Activated CD4-positive, alpha-beta T cell treated with anti-CD3 and anti-CD28 coated beads, Interleukin-2, amount 10 ng/mL, durations not matched to agents 24 days and 14 days (primary cell): ENCODE results near the gene NCAM2. TPM values are rescaled to one million over a fixed set of nuclear protein-coding genes. Genes with fewer than 3 reads are reported as not detected.

Experiments used
- DNase-seq: peaks from one replicate; pipeline ENCODE4 v3.0.0; 2022
- H3K27ac Mint-ChIP-seq: one replicate; pipeline ENCODE4 v1.8.0; 2022; ENCODE audit warnings: mild to moderate bottlenecking, mixed read lengths
- H3K27me3 Mint-ChIP-seq: one replicate; pipeline ENCODE4 v1.8.0; 2022; ENCODE audit warnings: mixed read lengths
- H3K36me3 Mint-ChIP-seq: one replicate; pipeline ENCODE4 v1.8.0; 2022; ENCODE audit warnings: low read depth, mild to moderate bottlenecking, mixed read lengths
- H3K4me1 Mint-ChIP-seq: one replicate; pipeline ENCODE4 v1.8.0; 2021; ENCODE audit warnings: mixed read lengths
- H3K4me3 Mint-ChIP-seq: one replicate; pipeline ENCODE4 v1.8.0; 2022; ENCODE audit warnings: mild to moderate bottlenecking, moderate library complexity, mixed read lengths
- H3K9me3 Mint-ChIP-seq: one replicate; pipeline ENCODE4 v1.8.0; 2021; ENCODE audit warnings: mixed read lengths
- intact Hi-C: fragments of 100-400 bp; cut with micrococcal nuclease; formaldehyde crosslinking; loops from one replicate; pipeline ENCODE4 v1.15.1; 2023
- total RNA-seq: library from RNA; stranded (reverse); gene quantifications from 2 replicates; pipeline ENCODE4 v1.2.3, GENCODE V29; 2022

Gene NCAM2
- total RNA-seq, 1 donor from 2014 or later: not detected

DNA sequence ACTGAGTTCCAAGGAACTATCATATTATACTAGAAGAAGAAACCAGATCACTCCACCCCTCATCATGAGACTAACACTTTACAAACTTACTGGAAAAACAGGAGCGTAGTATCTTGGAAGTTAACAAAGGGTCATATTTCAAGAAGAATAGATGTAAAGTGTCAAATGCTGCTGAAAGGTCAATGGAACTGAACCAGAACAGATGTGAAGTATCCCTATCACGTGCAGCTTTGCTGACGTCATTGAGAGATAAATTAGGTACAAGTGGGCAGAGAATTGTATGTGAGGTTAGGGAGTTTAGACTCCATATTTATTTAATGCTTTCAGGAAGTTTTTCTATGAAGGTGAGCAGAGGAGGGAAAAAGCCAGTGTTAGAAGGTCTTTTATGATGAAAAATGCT lies 483.0 kb downstream of the NCAM2 start:
- Mint-ChIP-seq H3K36me3 (no peaks in the 10 kb centered on the region), H3K4me1 (no peaks in the 10 kb centered on the region), H3K9me3 (peaks cover 3% of the 10 kb centered on the region), H3K27ac (no peak overlapping the region), H3K27me3 (no peaks in the 10 kb centered on the region), H3K4me3 (no peak overlapping the region)
- intact Hi-C loops: no loop called here
- no peak for DNase-seq

DNA sequence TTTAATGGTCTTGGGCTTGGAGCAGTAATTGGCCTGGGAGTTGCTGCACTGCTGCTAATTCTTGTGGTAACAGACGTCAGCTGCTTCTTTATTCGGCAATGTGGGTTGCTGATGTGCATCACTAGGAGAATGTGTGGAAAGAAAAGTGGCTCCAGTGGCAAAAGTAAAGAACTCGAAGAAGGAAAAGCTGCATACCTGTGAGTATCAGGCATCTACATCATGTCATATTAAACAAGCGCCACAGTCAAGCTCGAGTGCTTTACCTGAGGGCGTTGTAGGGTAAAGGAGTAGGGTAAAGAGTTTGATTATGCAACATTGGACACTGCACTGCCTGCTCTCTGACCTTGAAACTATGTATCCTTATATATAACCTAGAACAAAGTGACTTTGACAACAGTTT lies 510.6 kb downstream of the NCAM2 start:
- no peaks in the 10 kb centered on the region for H3K27me3 Mint-ChIP-seq
- no peak overlapping the region for H3K27ac Mint-ChIP-seq
- peaks cover 17% of the 10 kb centered on the region for H3K9me3 Mint-ChIP-seq
- DNase-seq: no peak
- no peaks in the 10 kb centered on the region for H3K36me3 Mint-ChIP-seq
- no peaks in the 10 kb centered on the region for H3K4me1 Mint-ChIP-seq
- intact Hi-C loops: no loop called here
- no peak overlapping the region for H3K4me3 Mint-ChIP-seq

DNA sequence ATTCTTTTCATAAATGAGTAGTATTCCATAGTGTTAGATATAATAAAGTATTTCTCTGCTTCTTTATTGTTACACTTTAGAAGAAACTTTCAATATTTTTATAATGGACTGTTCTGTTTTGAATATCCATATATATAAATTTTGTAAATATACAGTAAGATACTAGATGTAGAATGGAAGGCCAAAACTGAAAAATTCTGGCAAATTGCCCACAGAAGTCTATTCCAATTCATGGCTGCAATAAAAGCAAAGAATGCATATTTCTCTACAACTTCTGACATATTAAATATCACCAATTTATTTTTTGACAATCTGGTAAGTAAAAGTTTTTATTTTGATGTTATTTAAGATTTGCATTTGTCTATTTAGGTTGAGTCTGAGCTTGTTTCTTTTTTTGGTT lies 532.5 kb downstream of the NCAM2 start:
- no peak overlapping the region for H3K27ac Mint-ChIP-seq
- H3K9me3 Mint-ChIP-seq: no peaks in the 10 kb centered on the region
- intact Hi-C loops: loop anchor here (10.0 kb wide), 1 partner anchor 396 kb away; no protein-coding TSS in a partner anchor
- no peak overlapping the region for H3K4me3 Mint-ChIP-seq
- H3K4me1 Mint-ChIP-seq: no peaks in the 10 kb centered on the region
- no peak for DNase-seq
- H3K36me3 Mint-ChIP-seq: no peaks in the 10 kb centered on the region
- H3K27me3 Mint-ChIP-seq: no peaks in the 10 kb centered on the region

DNA sequence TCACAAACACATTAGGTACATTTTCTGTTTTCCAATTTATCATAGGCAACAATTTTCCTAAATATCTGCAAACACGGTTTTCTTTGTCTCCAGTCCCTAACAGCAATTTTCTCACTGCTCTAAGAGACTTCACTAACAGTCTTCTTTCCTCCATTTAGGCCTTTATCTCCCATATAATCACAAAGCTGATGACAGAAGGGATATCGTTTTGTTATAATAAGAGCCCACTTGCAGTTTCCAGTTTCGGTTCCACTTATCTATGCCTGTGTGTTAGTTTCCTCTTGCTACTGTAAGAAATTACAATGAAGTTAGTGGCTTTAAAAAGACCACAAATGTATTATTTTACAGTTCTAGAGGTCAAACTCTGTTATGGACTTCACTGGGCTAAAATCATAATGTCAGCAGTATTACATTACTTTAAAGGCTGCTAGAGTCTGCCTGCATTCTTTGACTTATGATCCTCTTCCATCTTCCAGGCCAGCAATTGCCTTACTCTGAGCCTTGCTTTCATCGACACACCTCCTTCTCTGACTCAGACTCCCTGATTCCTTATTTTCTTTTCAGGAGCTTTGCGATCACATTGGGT lies 549.3 kb downstream of the NCAM2 start:
- Mint-ChIP-seq H3K4me3 (no peak overlapping the region), H3K36me3 (no peaks in the 10 kb centered on the region), H3K9me3 (no peaks in the 10 kb centered on the region), H3K4me1 (no peaks in the 10 kb centered on the region), H3K27me3 (no peaks in the 10 kb centered on the region), H3K27ac (no peak overlapping the region)
- no peak for DNase-seq
- intact Hi-C loops: no loop called here

DNA sequence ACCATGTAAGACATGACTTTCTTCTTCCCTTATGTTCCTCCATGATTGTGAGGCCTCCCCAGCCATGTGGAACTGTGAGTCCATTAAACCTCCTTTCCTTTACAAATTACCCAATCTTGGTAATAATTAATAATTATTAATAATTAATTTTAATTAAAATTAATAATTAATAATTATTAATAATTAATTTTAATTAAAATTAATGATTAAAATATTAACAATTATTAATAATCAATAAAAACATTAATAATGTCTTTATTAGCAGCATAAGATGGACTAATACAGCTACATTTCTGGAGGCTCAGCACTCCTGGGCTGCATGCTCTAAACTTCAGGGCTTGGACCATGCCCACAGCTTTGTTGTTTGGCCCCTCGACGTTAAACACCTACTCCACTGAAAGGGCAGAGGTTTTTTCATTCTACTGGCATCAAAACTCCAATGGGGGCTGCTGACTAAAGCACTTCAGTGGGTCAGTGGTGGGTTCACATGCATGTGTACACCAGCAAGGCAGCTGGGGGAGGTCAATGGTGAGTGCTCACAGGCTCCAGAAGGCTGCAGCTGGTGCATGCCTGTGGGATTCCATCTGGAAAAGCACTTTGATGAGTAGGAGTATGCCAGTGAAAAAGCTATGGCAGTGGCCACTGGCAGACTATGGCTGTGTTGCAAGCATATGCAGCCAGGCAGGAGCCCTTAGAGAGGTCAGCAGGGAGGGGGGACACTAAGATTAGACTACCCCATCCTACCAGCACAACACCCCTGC lies 561.3 kb downstream of the NCAM2 start:
- Mint-ChIP-seq H3K36me3 (no peaks in the 10 kb centered on the region), H3K9me3 (peaks cover 14% of the 10 kb centered on the region), H3K4me1 (no peaks in the 10 kb centered on the region), H3K4me3 (no peak overlapping the region), H3K27me3 (no peaks in the 10 kb centered on the region), H3K27ac (no peak overlapping the region)
- intact Hi-C loops: no loop called here
- no peak for DNase-seq
